H1 (cell line): Measurements from ENCODE around the gene DCPS. TPM values are rescaled to one million over a fixed set of nuclear protein-coding genes. Genes with fewer than 3 reads are reported as not detected.
A peak's percentile ranks its signal among the peaks of the same experiment; 100 is the strongest.

Source experiments
- CTCF ChIA-PET: fragments of 300-600 bp; sonication (Branson Sonifier 250); formaldehyde crosslinking; loops from one replicate; lab custom pipeline; 2021; ENCODE audit not compliant: partially characterized antibody; lab: Charles Lee
- POLR2A ChIA-PET: fragments of 300-600 bp; sonication (Branson Sonifier 250); formaldehyde crosslinking; loops from one replicate; lab custom pipeline; 2021; ENCODE audit warnings: inconsistent platforms; ENCODE audit not compliant: partially characterized antibody; lab: Charles Lee
- DNase-seq, 2 experiments: peaks; one replicate each; pipeline versions ENCODE4 v3.0.0 to v3.0.0-alpha.2; 2010 to 2022; ENCODE audit warnings: low spot score in 2 of 2, low read depth in 1 of 2, mixed read lengths in 1 of 2
- FAIRE-seq: peaks from 2 replicates; lab custom pipeline; 2011; peaks lifted over from hg19 to GRCh38; lab: Jason Lieb, UNC
- H2AFZ ChIP-seq: 2 replicates; pipeline ENCODE4 v1.8.1; 2012; ENCODE audit warnings: low read length, inconsistent platforms
- H2AK5ac ChIP-seq: 2 replicates; pipeline ENCODE4 v1.6.1; 2013; ENCODE audit warnings: low read depth, low read length
- H2BK120ac ChIP-seq: replicated peaks from 2 replicates; pipeline ENCODE3; 2013; ENCODE audit warnings: low read depth, low read length, inconsistent platforms
- H2BK12ac ChIP-seq: 2 replicates; pipeline ENCODE4 v1.6.1; 2013; ENCODE audit warnings: low read depth, low read length
- H2BK15ac ChIP-seq: 2 replicates; pipeline ENCODE4 v1.6.1; 2013; ENCODE audit warnings: low read length
- H2BK20ac ChIP-seq: 2 replicates; pipeline ENCODE4 v1.6.1; 2013; ENCODE audit warnings: low read length
- H2BK5ac ChIP-seq: 2 replicates; pipeline ENCODE4 v1.6.1; 2013; ENCODE audit warnings: low read depth, low read length
- H3K14ac ChIP-seq: 2 replicates; pipeline ENCODE4 v1.6.1; 2013; ENCODE audit warnings: inconsistent platforms; ENCODE audit not compliant: insufficient read length
- H3K18ac ChIP-seq: 2 replicates; pipeline ENCODE4 v1.6.1; 2013; ENCODE audit warnings: low read length; ENCODE audit errors: extremely low read depth
- H3K23ac ChIP-seq: 2 replicates; pipeline ENCODE4 v1.6.1; 2013; ENCODE audit warnings: inconsistent platforms; ENCODE audit not compliant: insufficient read length
- H3K23me2 ChIP-seq: 2 replicates; pipeline ENCODE4 v1.6.1; 2013; ENCODE audit warnings: low read depth, low read length
- H3K27ac ChIP-seq: 2 replicates; pipeline ENCODE4 v1.6.1; 2011; ENCODE audit warnings: low read depth, low read length, inconsistent platforms
- H3K27me3 ChIP-seq, 4 experiments: replicated peaks in 1 of 4; 1 replicate in 1 of 4; 2 replicates in 3 of 4; pipeline versions ENCODE4 v1.6.1 to v1.8.1; 2011 to 2013; ENCODE audit warnings: low read length in 3 of 4, mild to moderate bottlenecking in 3 of 4, inconsistent platforms in 2 of 4, mixed read lengths in 2 of 4, moderate library complexity in 1 of 4; ENCODE audit not compliant: control insufficient read depth in 3 of 4, insufficient read depth in 3 of 4; ENCODE audit errors: extremely low read depth in 1 of 4
- H3K36me3 ChIP-seq, 4 experiments: 2 replicates each; pipeline versions ENCODE4 v1.6.1 to v1.8.1; 2011 to 2013; ENCODE audit warnings: mild to moderate bottlenecking in 4 of 4, low read length in 3 of 4, moderate library complexity in 2 of 4, control low read depth in 1 of 4, inconsistent platforms in 1 of 4; ENCODE audit not compliant: insufficient read depth in 4 of 4, control insufficient read depth in 2 of 4
- H3K4ac ChIP-seq: replicated peaks from 2 replicates; pipeline ENCODE3; 2013; ENCODE audit warnings: low read length, low read depth, mixed read lengths, inconsistent platforms; ENCODE audit not compliant: insufficient read length
- H3K4me1 ChIP-seq, 4 experiments: replicated peaks in 1 of 4; 1 replicate in 1 of 4; 2 replicates in 3 of 4; pipeline versions ENCODE4 v1.6.1 to v1.8.1; 2011 to 2013; ENCODE audit warnings: low read length in 3 of 4, inconsistent platforms in 2 of 4, mixed read lengths in 1 of 4; ENCODE audit not compliant: insufficient read depth in 4 of 4, control insufficient read depth in 3 of 4
- H3K4me2 ChIP-seq, 2 experiments: 2 replicates each; pipeline versions ENCODE4 v1.6.1 to v1.8.1; 2011 to 2013; ENCODE audit warnings: low read depth in 2 of 2, low read length in 2 of 2, control low read depth in 1 of 2, inconsistent platforms in 1 of 2, mild to moderate bottlenecking in 1 of 2; ENCODE audit not compliant: insufficient read depth in 1 of 2
- H3K4me3 ChIP-seq, 4 experiments: fragments of 200-600, 300-600 bp in 1 of 4; sonication (generic), shearing (Covaris generic), sonication (Bioruptor Twin) in 1 of 4; 2 replicates each; pipeline versions ENCODE4 v1.5.1 to v1.8.1; 2011 to 2016; ENCODE audit warnings: low read length in 4 of 4, low read depth in 3 of 4, control low read depth in 2 of 4, inconsistent platforms in 2 of 4, mild to moderate bottlenecking in 2 of 4, mixed read lengths in 1 of 4, moderate library complexity in 1 of 4; ENCODE audit not compliant: insufficient read depth in 2 of 4; ENCODE audit errors: extremely low read depth in 1 of 4
- H3K56ac ChIP-seq: replicated peaks from 2 replicates; pipeline ENCODE3; 2013; ENCODE audit warnings: low read depth, mild to moderate bottlenecking, mixed read lengths, low read length, inconsistent platforms; ENCODE audit not compliant: insufficient read length
- H3K79me1 ChIP-seq: 2 replicates; pipeline ENCODE4 v1.6.1; 2013; ENCODE audit warnings: low read depth, low read length, control low read depth
- H3K79me2 ChIP-seq, 2 experiments: 2 replicates each; pipeline versions ENCODE4 v1.6.1 to v1.8.1; 2012 to 2013; ENCODE audit warnings: low read length in 2 of 2, mild to moderate bottlenecking in 2 of 2, inconsistent platforms in 1 of 2; ENCODE audit not compliant: insufficient read depth in 2 of 2, control insufficient read depth in 1 of 2
- H3K9ac ChIP-seq, 4 experiments: replicated peaks in 1 of 4; 1 replicate in 1 of 4; 2 replicates in 3 of 4; pipeline versions ENCODE4 v1.6.1 to v1.8.1; 2011 to 2013; ENCODE audit warnings: low read depth in 3 of 4, low read length in 3 of 4, control low read depth in 2 of 4, mild to moderate bottlenecking in 2 of 4, moderate library complexity in 2 of 4, inconsistent platforms in 1 of 4; ENCODE audit errors: extremely low read depth in 1 of 4
- H3K9me3 ChIP-seq, 2 experiments: 2 replicates each; pipeline versions ENCODE4 v1.6.1 to v1.8.1; 2012 to 2013; ENCODE audit warnings: mild to moderate bottlenecking in 2 of 2, moderate library complexity in 2 of 2, control low read depth in 1 of 2, inconsistent platforms in 1 of 2, low read depth in 1 of 2, low read length in 1 of 2, mixed read lengths in 1 of 2; ENCODE audit not compliant: insufficient read depth in 2 of 2
- H4K20me1 ChIP-seq, 2 experiments: replicated peaks in 1 of 2; 2 replicates each; pipeline versions ENCODE3 to v1.8.1; 2011 to 2013; ENCODE audit warnings: inconsistent platforms in 2 of 2, low read length in 2 of 2, mild to moderate bottlenecking in 1 of 2; ENCODE audit not compliant: insufficient read depth in 2 of 2, control insufficient read depth in 1 of 2
- H4K5ac ChIP-seq: 2 replicates; pipeline ENCODE4 v1.6.1; 2013; ENCODE audit warnings: low read length, low read depth, mixed read lengths, inconsistent platforms; ENCODE audit not compliant: insufficient read length
- H4K8ac ChIP-seq: 2 replicates; pipeline ENCODE4 v1.8.0; 2013; ENCODE audit warnings: mild to moderate bottlenecking, moderate library complexity, low read length, inconsistent platforms; ENCODE audit not compliant: insufficient read depth; ENCODE audit errors: extremely low read depth
- H4K91ac ChIP-seq: replicated peaks from 2 replicates; pipeline ENCODE3; 2013; ENCODE audit warnings: low read length, mixed read lengths, inconsistent platforms; ENCODE audit not compliant: insufficient read length
- BCL11A ChIP-seq, 2 experiments: IDR thresholded peaks; one replicate each; pipeline ENCODE4 v1.6.1; 2011; ENCODE audit warnings: low read depth in 2 of 2, low read length in 2 of 2, mild to moderate bottlenecking in 2 of 2
- WGBS, 2 experiments: shearing (Covaris generic) in 1 of 2; methylation state at CpG; one replicate each; pipeline versions ENCODE4 v1.1.6 to v1.1.7; 2013 to 2015; ENCODE audit warnings: low lambda C conversion rate in 2 of 2, mixed read lengths in 2 of 2, inconsistent platforms in 1 of 2, low coverage in 1 of 2, missing lambda C conversion rate in 1 of 2; ENCODE audit not compliant: insufficient replicate concordance in 2 of 2, insufficient coverage in 1 of 2, insufficient read length in 1 of 2; ENCODE audit errors: extremely low coverage in 1 of 2, missing lambda C conversion rate in 1 of 2; 5-methylcytosine and 5-hydroxymethylcytosine counted together
- polyA plus RNA-seq, 7 experiments: library from polyadenylated mRNA; depleted of rRNA in 3 of 7; stranded (reverse) in 5 of 7; unstranded in 2 of 7; fragments of >200 nt in 5 of 7; fragments of 200-250 nt in 2 of 7; gene quantifications; 1 replicate in 5 of 7; 2 replicates in 1 of 7; 4 replicates in 1 of 7; pipeline versions ENCODE4 v1.2.1 to v1.2.3, GENCODE V29; 2011 to 2013; ENCODE audit warnings: missing spikeins in 2 of 7, mixed read lengths in 2 of 7
- total RNA-seq: library from RNA; stranded (reverse); fragmentation: NEBNext Ultra II Directional; extraction: Animal tissue kit (Norgen Biotek cat#: 25700); gene quantifications from 2 replicates; pipeline ENCODE4 v1.2.1, GENCODE V29; 2021

The DCPS gene
- total and polyA plus RNA-seq, 2 of the 8 experiments (the other 6 are each of a cell fraction or from before 2014, with no cell fraction given): 24.6 to 55.2 TPM

DNA sequence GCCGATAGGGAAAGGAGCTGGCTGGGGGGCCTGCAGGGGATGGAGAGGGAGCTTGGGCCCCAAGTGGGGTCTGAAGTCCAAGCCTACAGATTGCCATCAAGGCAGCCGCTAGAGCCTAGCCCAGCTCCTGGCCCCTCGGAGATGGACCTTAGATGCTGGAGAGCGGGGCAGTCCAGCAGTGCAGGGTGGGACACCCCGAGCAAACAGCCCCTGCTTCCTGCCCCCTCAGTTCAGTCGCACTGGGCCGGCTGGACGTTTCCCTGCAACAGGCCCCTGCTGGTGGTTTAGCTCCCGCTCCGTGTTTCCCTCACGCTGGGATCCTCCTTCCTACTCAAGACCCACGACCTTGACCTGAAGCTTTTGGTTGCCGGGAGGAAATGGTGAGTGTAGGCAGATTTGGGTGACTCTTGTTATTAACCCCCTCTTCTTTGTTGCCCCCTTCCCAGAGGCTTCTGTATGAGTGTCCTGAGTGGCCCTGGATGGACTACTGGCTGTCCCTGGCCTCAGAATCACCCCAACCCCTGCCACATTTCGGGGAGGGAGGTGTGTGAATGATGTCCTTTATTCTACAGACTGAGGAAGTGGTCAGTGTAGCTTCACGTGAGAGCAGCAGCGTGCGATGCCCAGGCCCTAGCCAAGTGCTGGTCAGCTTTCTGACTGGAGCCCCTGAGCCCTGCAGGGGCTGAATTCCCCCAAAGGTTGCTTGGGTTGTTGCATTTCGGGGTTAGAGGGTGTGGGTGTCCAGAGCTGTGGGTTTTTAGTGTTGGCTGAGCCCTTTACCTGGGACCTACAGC lies 54.3 kb downstream of the DCPS start:
- peaks cover 12% of the 10 kb centered on the region for H3K79me1 ChIP-seq
- no peak overlapping the region for H3K56ac ChIP-seq
- WGBS, 2 experiments: 87% methylated on average over 18 of the region's 18 CpGs; no CpG with 5 or more reads in 1 of the 2 experiments
- ChIA-PET CTCF (interaction anchor here (0.8 to 3.0 kb wide), 9 partner anchors 9 to 51 kb away, joined by 3 to 17 read pairs (median 6); no protein-coding TSS in a partner anchor), POLR2A (interaction anchor here (1.3 to 1.6 kb wide), 4 partner anchors 18 to 72 kb away, joined by 3 to 4 read pairs (median 3); no protein-coding TSS in a partner anchor)
- H3K4me1 ChIP-seq: peaks cover 3 to 26% (median 15%) of the 10 kb centered on the region in 4 experiments; a peak in 6 of 7 replicates
- H3K9me3 ChIP-seq: no peaks in the 10 kb centered on the region
- H3K23ac ChIP-seq: no peak overlapping the region
- H2AFZ ChIP-seq: no peak overlapping the region
- H4K20me1 ChIP-seq: peaks cover 0 to 2% of the 10 kb centered on the region in 2 experiments
- H4K5ac ChIP-seq: no peak overlapping the region
- H3K27ac ChIP-seq: no peak overlapping the region
- H2BK5ac ChIP-seq: no peak overlapping the region
- 0 out of 7 replicates have a peak overlapping the region, but pooled peaks of 1 of the 4 experiments have one; percentile 6 for H3K9ac ChIP-seq
- H4K91ac ChIP-seq: no peak overlapping the region
- H3K79me2 ChIP-seq: peaks cover 2 to 34% of the 10 kb centered on the region in 2 experiments; a peak in 3 of 4 replicates
- no peak overlapping the region for H2BK12ac ChIP-seq
- no peak overlapping the region for H2AK5ac ChIP-seq
- H3K27me3 ChIP-seq: no peaks in the 10 kb centered on the region
- H2BK15ac ChIP-seq: no peak overlapping the region
- H3K36me3 ChIP-seq: no peaks in the 10 kb centered on the region
- no peak overlapping the region for H3K18ac ChIP-seq
- H3K23me2 ChIP-seq: peaks cover 13% of the 10 kb centered on the region
- no peak for FAIRE-seq
- H2BK20ac ChIP-seq: no peak overlapping the region
- no peak for TF ChIP-seq BCL11A (IDR thresholded peaks at IDR 0.05; ENCODE audit: low read depth in 2 of 2, low read length in 2 of 2)
- no peak for DNase-seq
- H3K14ac ChIP-seq: no peak overlapping the region
- H2BK120ac ChIP-seq: no peak overlapping the region
- H4K8ac ChIP-seq: peak overlapping the region; percentile 6
- H3K4me3 ChIP-seq: no peak overlapping the region
- H3K4ac ChIP-seq: no peak overlapping the region
- no peak overlapping the region for H3K4me2 ChIP-seq
